ENCODE results near the gene EXOC3L1. TPM values are rescaled to one million over a fixed set of nuclear protein-coding genes. Genes with fewer than 3 reads are reported as not detected.

The EXOC3L1 gene
- total and polyA plus RNA-seq, 2 of the 13 experiments (the other 11 are each of a cell fraction or from before 2014, with no cell fraction given): 0.12 TPM; not detected in 1

DNA sequence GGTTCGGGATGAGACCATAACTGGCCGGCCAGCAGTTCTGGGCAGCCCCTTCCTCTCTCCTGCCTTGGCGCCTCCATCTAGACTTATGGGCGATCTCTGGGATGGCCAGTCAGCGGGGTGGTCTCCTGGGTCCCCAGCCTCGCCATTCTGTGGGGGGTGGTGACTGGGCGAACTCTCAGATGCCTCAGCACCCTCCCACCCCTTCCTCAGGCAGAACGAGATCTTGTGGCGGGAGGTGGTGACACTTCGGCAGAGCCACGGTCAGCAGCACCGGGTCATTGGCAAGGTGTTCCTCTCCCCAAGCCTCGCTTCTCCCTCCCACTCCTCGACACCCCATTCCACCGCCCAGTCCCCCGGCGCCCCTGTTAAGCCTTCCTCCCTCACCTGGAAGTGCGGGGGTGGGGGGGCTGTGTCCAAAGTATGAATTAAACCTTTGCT is 23.8 kb downstream of the EXOC3L1 start:
- Histone ChIP-seq H3K79me2 (ENCODE audit: insufficient read depth, low read length) (no peaks in the 10 kb centered on the region), H3K27ac (ENCODE audit: extremely low read length, insufficient read depth, low read length) (no peak overlapping the region), H3K9ac (ENCODE audit: insufficient read depth, low read depth, low read length) (no peak overlapping the region), H2AFZ (ENCODE audit: low read length) (no peak overlapping the region), H3K4me1 (ENCODE audit: insufficient read depth, low read length) (peaks cover 49% of the 10 kb centered on the region), H3K9me3 (ENCODE audit: low read length) (no peaks in the 10 kb centered on the region), H3K4me3 (replicated peaks in 1 of 3; ENCODE audit: insufficient read depth in 1 of 3, low read depth in 2 of 3, low read length in 3 of 3) (no peak overlapping the region; a peak in 1 of 6 replicates), H3K36me3 (replicated peaks in 1 of 2; ENCODE audit: control insufficient read depth in 1 of 2, insufficient read depth in 2 of 2, low read length in 2 of 2) (no peaks in the 10 kb centered on the region), H4K20me1 (ENCODE audit: insufficient read depth, low read length) (no peaks in the 10 kb centered on the region), H3K4me2 (ENCODE audit: low read depth, low read length) (no peak overlapping the region), H3K27me3 (ENCODE audit: control insufficient read depth in 1 of 2, insufficient read depth in 2 of 2, low read length in 2 of 2) (peaks cover 9 to 40% of the 10 kb centered on the region in 2 experiments)
- WGBS (ENCODE audit: low lambda C conversion rate): 34% methylated on average over 12 of the region's 18 CpGs
- POLR2A ChIA-PET: no interaction called here
- ATAC-seq: no peak
- TF ChIP-seq KDM6A (CRISPR knock-in tag; IDR thresholded peaks at IDR 0.05; ENCODE audit: low read depth) (no peak), RBAK (CRISPR knock-in tag; IDR thresholded peaks at IDR 0.05) (no peak), ZNF615 (CRISPR knock-in tag; IDR thresholded peaks at IDR 0.05; ENCODE audit: borderline replicate concordance) (no peak), ZNF18 (CRISPR knock-in tag; IDR thresholded peaks at IDR 0.05; ENCODE audit: insufficient replicate concordance) (no peak), ZNF34 (CRISPR knock-in tag; IDR thresholded peaks at IDR 0.05; ENCODE audit: borderline replicate concordance) (no peak), ZNF781 (CRISPR knock-in tag; IDR thresholded peaks at IDR 0.05; ENCODE audit: borderline replicate concordance, not compliant biosample characterization) (no peak), NFE2 (CRISPR knock-in tag; IDR thresholded peaks at IDR 0.05) (no peak), CBX5 (CRISPR knock-in tag; IDR thresholded peaks at IDR 0.05; ENCODE audit: borderline replicate concordance) (no peak), DMAP1 (CRISPR knock-in tag; IDR thresholded peaks at IDR 0.05) (no peak), KMT2A (CRISPR knock-in tag; IDR thresholded peaks at IDR 0.05) (no peak), TEAD3 (CRISPR knock-in tag; optimal IDR thresholded peaks at IDR 0.05; ENCODE audit: borderline replicate concordance) (no peak), ARNTL (CRISPR knock-in tag; IDR thresholded peaks at IDR 0.05) (no peak), HOXD1 (CRISPR knock-in tag; IDR thresholded peaks at IDR 0.05) (no peak), JUNB (CRISPR knock-in tag; IDR thresholded peaks at IDR 0.05; ENCODE audit: borderline replicate concordance) (no peak)
- TF ChIP-seq, protein P1, sequence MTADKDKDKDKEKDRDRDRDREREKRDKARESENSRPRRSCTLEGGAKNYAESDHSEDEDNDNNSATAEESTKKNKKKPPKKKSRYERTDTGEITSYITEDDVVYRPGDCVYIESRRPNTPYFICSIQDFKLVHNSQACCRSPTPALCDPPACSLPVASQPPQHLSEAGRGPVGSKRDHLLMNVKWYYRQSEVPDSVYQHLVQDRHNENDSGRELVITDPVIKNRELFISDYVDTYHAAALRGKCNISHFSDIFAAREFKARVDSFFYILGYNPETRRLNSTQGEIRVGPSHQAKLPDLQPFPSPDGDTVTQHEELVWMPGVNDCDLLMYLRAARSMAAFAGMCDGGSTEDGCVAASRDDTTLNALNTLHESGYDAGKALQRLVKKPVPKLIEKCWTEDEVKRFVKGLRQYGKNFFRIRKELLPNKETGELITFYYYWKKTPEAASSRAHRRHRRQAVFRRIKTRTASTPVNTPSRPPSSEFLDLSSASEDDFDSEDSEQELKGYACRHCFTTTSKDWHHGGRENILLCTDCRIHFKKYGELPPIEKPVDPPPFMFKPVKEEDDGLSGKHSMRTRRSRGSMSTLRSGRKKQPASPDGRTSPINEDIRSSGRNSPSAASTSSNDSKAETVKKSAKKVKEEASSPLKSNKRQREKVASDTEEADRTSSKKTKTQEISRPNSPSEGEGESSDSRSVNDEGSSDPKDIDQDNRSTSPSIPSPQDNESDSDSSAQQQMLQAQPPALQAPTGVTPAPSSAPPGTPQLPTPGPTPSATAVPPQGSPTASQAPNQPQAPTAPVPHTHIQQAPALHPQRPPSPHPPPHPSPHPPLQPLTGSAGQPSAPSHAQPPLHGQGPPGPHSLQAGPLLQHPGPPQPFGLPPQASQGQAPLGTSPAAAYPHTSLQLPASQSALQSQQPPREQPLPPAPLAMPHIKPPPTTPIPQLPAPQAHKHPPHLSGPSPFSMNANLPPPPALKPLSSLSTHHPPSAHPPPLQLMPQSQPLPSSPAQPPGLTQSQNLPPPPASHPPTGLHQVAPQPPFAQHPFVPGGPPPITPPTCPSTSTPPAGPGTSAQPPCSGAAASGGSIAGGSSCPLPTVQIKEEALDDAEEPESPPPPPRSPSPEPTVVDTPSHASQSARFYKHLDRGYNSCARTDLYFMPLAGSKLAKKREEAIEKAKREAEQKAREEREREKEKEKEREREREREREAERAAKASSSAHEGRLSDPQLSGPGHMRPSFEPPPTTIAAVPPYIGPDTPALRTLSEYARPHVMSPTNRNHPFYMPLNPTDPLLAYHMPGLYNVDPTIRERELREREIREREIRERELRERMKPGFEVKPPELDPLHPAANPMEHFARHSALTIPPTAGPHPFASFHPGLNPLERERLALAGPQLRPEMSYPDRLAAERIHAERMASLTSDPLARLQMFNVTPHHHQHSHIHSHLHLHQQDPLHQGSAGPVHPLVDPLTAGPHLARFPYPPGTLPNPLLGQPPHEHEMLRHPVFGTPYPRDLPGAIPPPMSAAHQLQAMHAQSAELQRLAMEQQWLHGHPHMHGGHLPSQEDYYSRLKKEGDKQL (CRISPR knock-in tag; IDR thresholded peaks at IDR 0.05; ENCODE audit: low read depth): no peak
- TF ChIP-seq, protein P2, sequence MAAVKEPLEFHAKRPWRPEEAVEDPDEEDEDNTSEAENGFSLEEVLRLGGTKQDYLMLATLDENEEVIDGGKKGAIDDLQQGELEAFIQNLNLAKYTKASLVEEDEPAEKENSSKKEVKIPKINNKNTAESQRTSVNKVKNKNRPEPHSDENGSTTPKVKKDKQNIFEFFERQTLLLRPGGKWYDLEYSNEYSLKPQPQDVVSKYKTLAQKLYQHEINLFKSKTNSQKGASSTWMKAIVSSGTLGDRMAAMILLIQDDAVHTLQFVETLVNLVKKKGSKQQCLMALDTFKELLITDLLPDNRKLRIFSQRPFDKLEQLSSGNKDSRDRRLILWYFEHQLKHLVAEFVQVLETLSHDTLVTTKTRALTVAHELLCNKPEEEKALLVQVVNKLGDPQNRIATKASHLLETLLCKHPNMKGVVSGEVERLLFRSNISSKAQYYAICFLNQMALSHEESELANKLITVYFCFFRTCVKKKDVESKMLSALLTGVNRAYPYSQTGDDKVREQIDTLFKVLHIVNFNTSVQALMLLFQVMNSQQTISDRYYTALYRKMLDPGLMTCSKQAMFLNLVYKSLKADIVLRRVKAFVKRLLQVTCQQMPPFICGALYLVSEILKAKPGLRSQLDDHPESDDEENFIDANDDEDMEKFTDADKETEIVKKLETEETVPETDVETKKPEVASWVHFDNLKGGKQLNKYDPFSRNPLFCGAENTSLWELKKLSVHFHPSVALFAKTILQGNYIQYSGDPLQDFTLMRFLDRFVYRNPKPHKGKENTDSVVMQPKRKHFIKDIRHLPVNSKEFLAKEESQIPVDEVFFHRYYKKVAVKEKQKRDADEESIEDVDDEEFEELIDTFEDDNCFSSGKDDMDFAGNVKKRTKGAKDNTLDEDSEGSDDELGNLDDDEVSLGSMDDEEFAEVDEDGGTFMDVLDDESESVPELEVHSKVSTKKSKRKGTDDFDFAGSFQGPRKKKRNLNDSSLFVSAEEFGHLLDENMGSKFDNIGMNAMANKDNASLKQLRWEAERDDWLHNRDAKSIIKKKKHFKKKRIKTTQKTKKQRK (IDR thresholded peaks at IDR 0.05; ENCODE audit: low read length): no peak
- no peak for DNase-seq (ENCODE audit: low spot score)
- no peak for FAIRE-seq
- CTCF ChIA-PET (ENCODE audit: low intra/inter-chr PET ratio, low total read pairs): no interaction called here
- intact Hi-C loops (cut with micrococcal nuclease; ENCODE audit: unreplicated experiment) (no loop called here), in situ Hi-C loops (cut with HindIII; ENCODE audit: extremely low pct_ligation_motif_present, low pct_unique_long_range_greater_than_20kb) (no loop called here)
- BruUV-seq (replicated peaks): no TSS peak

Measured in HepG2 (cell line).